GM19099 (cell line): Measurements from ENCODE around the gene DMD.

Experiments used
- POLR2A ChIP-seq: IDR thresholded peaks from 3 replicates; pipeline ENCODE4 v1.6.1; 2011; ENCODE audit warnings: low read depth; ENCODE audit not compliant: insufficient read length; ENCODE audit errors: extremely low read depth

Gene DMD

GRCh38 chrX:31934015-31934414 lies 1277.3 kb downstream of the DMD start:
- TF ChIP-seq POLR2A = no peak

GRCh38 chrX:31932769-31933168 lies 1278.6 kb downstream of the DMD start:
- TF ChIP-seq POLR2A = no peak

- TF ChIP-seq POLR2A = no peak
Measured at GRCh38 chrX:31931225-31931624, 1280.1 kb downstream of the DMD start.

- no peak for TF ChIP-seq POLR2A
Measured at GRCh38 chrX:31929366-31929765, 1282.0 kb downstream of the DMD start.

GRCh38 chrX:31921236-31921635 lies 1290.1 kb downstream of the DMD start:
- no peak for TF ChIP-seq POLR2A

- TF ChIP-seq POLR2A = no peak
Measured at GRCh38 chrX:31909850-31910572, 1301.3 kb downstream of the DMD start.

- TF ChIP-seq POLR2A = no peak
Measured at GRCh38 chrX:31894152-31894551, 1317.2 kb downstream of the DMD start.

GRCh38 chrX:31893525-31893924 lies 1317.8 kb downstream of the DMD start:
- TF ChIP-seq POLR2A = no peak

GRCh38 chrX:31889088-31889487 lies 1322.3 kb downstream of the DMD start:
- TF ChIP-seq POLR2A = no peak

- no peak for TF ChIP-seq POLR2A
Measured at GRCh38 chrX:31884535-31884934, 1326.8 kb downstream of the DMD start.

GRCh38 chrX:31872007-31872406 lies 1339.3 kb downstream of the DMD start:
- no peak for TF ChIP-seq POLR2A

- TF ChIP-seq POLR2A = no peak
Measured at GRCh38 chrX:31870267-31870666, 1341.1 kb downstream of the DMD start.

- no peak for TF ChIP-seq POLR2A
Measured at GRCh38 chrX:31860686-31861085, 1350.7 kb downstream of the DMD start.

GRCh38 chrX:31858915-31859314 lies 1352.4 kb downstream of the DMD start:
- TF ChIP-seq POLR2A = no peak

- no peak for TF ChIP-seq POLR2A
Measured at GRCh38 chrX:31854716-31855115, 1356.6 kb downstream of the DMD start.

GRCh38 chrX:31851761-31852160 lies 1359.6 kb downstream of the DMD start:
- TF ChIP-seq POLR2A = no peak

- no peak for TF ChIP-seq POLR2A
Measured at GRCh38 chrX:31847773-31848172, 1363.6 kb downstream of the DMD start.
